ENCODE results near the gene UBAC2. TPM values are rescaled to one million over a fixed set of nuclear protein-coding genes. Genes with fewer than 3 reads are reported as not detected.

Gene UBAC2
- total and polyA plus RNA-seq, 7 donors = 31.8 to 73.9 (median 47.6) TPM

DNA sequence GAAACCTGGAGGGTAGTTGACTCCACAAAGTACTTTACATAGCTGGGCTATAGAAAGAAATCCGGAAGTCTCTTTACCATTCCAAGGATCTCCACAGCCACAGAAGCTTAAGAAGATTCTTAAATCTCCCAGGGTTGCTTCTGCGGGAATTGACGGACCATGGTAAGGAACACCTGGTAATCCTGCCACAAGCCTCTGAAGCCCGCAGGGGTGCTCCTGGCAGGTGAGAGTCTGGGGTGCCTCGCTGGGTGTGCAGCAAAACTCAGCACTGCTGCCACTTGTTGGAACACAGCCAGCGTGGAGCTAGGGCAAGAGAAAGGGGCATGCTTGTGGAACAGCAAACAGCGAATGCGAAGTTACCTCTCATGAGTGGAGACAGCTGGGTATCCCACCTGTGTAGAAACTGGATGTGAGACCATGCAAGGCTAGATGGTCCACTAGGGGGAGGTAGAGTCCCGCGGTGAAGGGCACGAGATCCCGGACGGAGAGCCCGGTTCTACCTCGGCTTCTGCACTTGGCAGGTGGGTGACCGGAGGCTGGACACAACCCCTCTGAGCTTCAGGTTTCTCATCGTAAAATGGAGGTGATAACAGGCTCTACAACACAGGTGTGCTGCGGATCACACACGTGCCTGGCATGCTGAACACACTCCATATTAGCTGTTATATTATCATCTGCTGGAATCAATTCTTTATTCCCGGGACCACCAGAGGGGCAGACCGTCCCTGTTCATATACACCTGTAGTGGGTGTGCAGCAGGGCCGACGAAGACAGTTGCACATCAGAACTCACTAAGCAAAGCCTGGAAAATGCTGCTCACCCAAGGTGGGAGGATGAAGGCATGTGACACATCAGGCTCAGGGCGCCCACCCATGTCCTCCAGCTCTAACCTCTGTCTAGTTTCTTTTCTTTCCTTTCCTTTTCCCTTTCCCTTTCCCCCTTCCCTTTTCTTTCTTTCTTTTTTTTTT lies 24.1 kb upstream of the UBAC2 start:
- Histone ChIP-seq H3K4me1 (no peaks in the 10 kb centered on the region), H3K27ac (no peak overlapping the region), H3K36me3 (no peaks in the 10 kb centered on the region), H3K9me3 (no peaks in the 10 kb centered on the region), H3K4me3 (peak overlapping the region in 1 of 4 donors; percentile 11), H3K27me3 (peaks cover 0 to 10% (median 0%) of the 10 kb centered on the region in 3 donors)
- no peak for TF ChIP-seq POLR2A (IDR thresholded peaks at IDR 0.05)
- TF ChIP-seq, protein P1, sequence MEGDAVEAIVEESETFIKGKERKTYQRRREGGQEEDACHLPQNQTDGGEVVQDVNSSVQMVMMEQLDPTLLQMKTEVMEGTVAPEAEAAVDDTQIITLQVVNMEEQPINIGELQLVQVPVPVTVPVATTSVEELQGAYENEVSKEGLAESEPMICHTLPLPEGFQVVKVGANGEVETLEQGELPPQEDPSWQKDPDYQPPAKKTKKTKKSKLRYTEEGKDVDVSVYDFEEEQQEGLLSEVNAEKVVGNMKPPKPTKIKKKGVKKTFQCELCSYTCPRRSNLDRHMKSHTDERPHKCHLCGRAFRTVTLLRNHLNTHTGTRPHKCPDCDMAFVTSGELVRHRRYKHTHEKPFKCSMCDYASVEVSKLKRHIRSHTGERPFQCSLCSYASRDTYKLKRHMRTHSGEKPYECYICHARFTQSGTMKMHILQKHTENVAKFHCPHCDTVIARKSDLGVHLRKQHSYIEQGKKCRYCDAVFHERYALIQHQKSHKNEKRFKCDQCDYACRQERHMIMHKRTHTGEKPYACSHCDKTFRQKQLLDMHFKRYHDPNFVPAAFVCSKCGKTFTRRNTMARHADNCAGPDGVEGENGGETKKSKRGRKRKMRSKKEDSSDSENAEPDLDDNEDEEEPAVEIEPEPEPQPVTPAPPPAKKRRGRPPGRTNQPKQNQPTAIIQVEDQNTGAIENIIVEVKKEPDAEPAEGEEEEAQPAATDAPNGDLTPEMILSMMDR (IDR thresholded peaks at IDR 0.05) = peak; percentile 76 to 88 (median 82)
- intact Hi-C loops (cut with DNase I) = loop anchor here (1.0 to 2.0 kb wide), 2 partner anchors 88 to 261 kb away; no protein-coding TSS in a partner anchor
- peak; percentile 81 for DNase-seq
- WGBS, 2 donors = 17 to 27% methylated on average over 24 of the region's 24 CpGs

DNA sequence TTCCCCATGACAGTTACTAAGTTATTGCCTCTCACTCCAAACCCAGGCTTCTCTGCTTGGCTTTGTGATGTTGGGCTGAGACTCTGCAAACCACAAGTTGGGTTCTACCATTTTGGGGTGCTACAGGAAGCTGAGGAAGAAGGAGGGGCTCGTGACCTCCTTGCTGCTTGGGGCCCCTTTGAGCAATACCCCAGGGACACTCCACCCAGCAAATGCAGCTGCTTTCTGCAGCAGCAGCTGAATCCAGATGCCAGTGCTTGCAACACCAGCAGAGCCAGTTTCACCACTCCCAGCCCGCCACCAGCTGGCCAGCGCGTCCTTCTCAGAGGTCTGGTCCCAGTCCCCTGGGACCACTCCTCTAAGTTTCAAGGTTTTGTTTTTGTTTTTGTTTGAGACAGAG lies 22.0 kb upstream of the UBAC2 start:
- Histone ChIP-seq H3K27ac (no peak overlapping the region), H3K4me3 (no peak overlapping the region), H3K27me3 (peaks cover 0 to 10% (median 0%) of the 10 kb centered on the region in 3 donors), H3K36me3 (no peaks in the 10 kb centered on the region), H3K4me1 (no peaks in the 10 kb centered on the region), H3K9me3 (peaks cover 0 to 4% (median 1%) of the 10 kb centered on the region in 4 donors)
- DNase-seq = no peak
- WGBS, 2 donors = 57 to 88% methylated on average over 4 of the region's 4 CpGs
- TF ChIP-seq, protein P1 (IDR thresholded peaks at IDR 0.05) = no peak
- TF ChIP-seq POLR2A (IDR thresholded peaks at IDR 0.05) (no peak), POLR2AphosphoS5 (IDR thresholded peaks at IDR 0.05) (no peak), EP300 (IDR thresholded peaks at IDR 0.05) (no peak)
- intact Hi-C loops (cut with DNase I) = no loop called here

DNA sequence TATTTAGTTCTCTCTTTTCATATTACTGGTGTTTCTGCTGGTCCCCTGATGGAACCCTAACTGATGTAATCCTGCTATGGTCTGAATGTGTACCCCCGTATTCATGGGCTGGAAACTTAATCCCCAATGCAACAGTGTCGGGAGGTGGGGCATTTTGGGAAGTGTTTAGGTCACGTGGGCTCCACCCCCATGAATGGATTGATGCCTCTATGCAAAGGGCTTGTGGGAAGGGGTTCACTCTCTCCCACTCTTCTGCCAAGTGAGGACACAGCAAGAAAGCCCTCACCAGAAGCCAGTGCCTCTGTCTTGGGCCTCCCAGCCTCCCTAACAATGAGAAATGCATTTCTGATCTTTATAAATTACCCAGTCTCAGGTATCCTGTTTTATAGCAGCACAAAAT lies 21.2 kb upstream of the UBAC2 start:
- intact Hi-C loops (cut with DNase I) = no loop called here
- H3K9me3 ChIP-seq = peaks cover 0 to 4% (median 1%) of the 10 kb centered on the region in 4 donors
- no peak for TF ChIP-seq POLR2AphosphoS5 (IDR thresholded peaks at IDR 0.05)
- TF ChIP-seq, protein P1 (IDR thresholded peaks at IDR 0.05) = no peak
- no peak for TF ChIP-seq POLR2A (IDR thresholded peaks at IDR 0.05)
- no peak for TF ChIP-seq EP300 (IDR thresholded peaks at IDR 0.05)
- H3K4me1 ChIP-seq = no peaks in the 10 kb centered on the region
- peaks cover 0 to 10% (median 0%) of the 10 kb centered on the region in 3 donors for H3K27me3 ChIP-seq
- no peak overlapping the region for H3K27ac ChIP-seq
- no peak for DNase-seq
- no peaks in the 10 kb centered on the region for H3K36me3 ChIP-seq
- no peak overlapping the region for H3K4me3 ChIP-seq
- 84 to 86% methylated on average over 3 of the region's 3 CpGs for WGBS, 2 donors

DNA sequence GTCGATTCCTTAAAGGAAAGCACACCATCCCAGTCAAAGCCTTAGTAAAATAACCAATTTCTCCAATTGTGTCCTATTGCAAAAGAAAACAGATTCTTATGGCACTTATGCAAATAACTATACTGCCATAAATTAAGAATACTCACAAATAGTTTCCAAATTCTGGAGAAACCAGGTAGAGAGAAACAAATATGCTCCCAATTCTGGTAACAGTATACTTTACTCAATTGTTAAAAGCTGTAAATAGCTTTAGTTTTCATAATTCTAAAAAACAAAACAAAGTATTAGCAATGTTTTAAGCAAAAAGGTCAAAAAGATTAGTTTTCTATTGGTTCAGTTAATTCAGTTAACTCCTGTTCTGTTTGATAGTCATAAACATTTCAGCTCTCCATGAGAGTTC lies 18.2 kb upstream of the UBAC2 start:
- Histone ChIP-seq H3K4me1 (no peaks in the 10 kb centered on the region), H3K27ac (no peak overlapping the region), H3K4me3 (no peak overlapping the region), H3K36me3 (no peaks in the 10 kb centered on the region), H3K9me3 (peaks cover 0 to 4% (median 1%) of the 10 kb centered on the region in 4 donors), H3K27me3 (no peaks in the 10 kb centered on the region)
- TF ChIP-seq, protein P1 (IDR thresholded peaks at IDR 0.05) = no peak
- TF ChIP-seq POLR2AphosphoS5 (IDR thresholded peaks at IDR 0.05) = no peak
- no peak for TF ChIP-seq EP300 (IDR thresholded peaks at IDR 0.05)
- TF ChIP-seq POLR2A (IDR thresholded peaks at IDR 0.05) = no peak
- intact Hi-C loops (cut with DNase I) = no loop called here
- no peak for DNase-seq
- WGBS, 2 donors = 93 to 96% methylated on average over 1 of the region's 1 CpG

Measured in sigmoid colon (tissue), 7 donors.